OCI-LY3 (cell line): ENCODE measurements around the gene SLC26A4.

Experiments used
- H2AFZ ChIP-seq: fragments of 200-600, 300-600 bp; shearing (Covaris generic); 2 replicates; pipeline ENCODE4 v1.6.0; 2014; ENCODE audit warnings: antibody characterized with exemption, low read depth, low read length
- H3K27ac ChIP-seq: fragments of 200-600, 300-600 bp; sonication (generic); 2 replicates; pipeline ENCODE4 v1.5.1; 2014; ENCODE audit warnings: mild to moderate bottlenecking, low read length, moderate library complexity, mixed read lengths
- H3K27me3 ChIP-seq: fragments of 200-600, 300-600 bp; sonication (generic); 2 replicates; pipeline ENCODE4 v1.6.1; 2014; ENCODE audit warnings: low read depth, low read length, mixed read lengths
- H3K36me3 ChIP-seq: fragments of 200-600, 300-600 bp; sonication (generic); replicated peaks from 2 replicates; pipeline ENCODE3; 2014; ENCODE audit warnings: low read depth, low read length, mixed read lengths
- H3K4me1 ChIP-seq: fragments of 300-600, 200-600 bp; sonication (generic); 2 replicates; pipeline ENCODE4 v1.6.1; 2014; ENCODE audit warnings: low read length, mixed read lengths
- H3K4me2 ChIP-seq: fragments of 200-600, 300-600 bp; sonication (generic); 2 replicates; pipeline ENCODE4 v1.6.1; 2014; ENCODE audit warnings: low read length, mixed read lengths
- H3K4me3 ChIP-seq: fragments of 300-600, 200-600 bp; sonication (generic); 2 replicates; pipeline ENCODE4 v1.5.1; 2014; ENCODE audit warnings: antibody characterized with exemption, mild to moderate bottlenecking, low read length, moderate library complexity
- H3K79me2 ChIP-seq: fragments of 300-600, 200-600 bp; shearing (Covaris generic); 2 replicates; pipeline ENCODE4 v1.6.1; 2014; ENCODE audit warnings: mild to moderate bottlenecking, low read length, mixed read lengths
- H3K9ac ChIP-seq: fragments of 300-600, 200-600 bp; shearing (Covaris generic); 2 replicates; pipeline ENCODE4 v1.6.0; 2014; ENCODE audit warnings: mild to moderate bottlenecking, low read length, moderate library complexity
- H3K9me3 ChIP-seq: fragments of 200-600, 300-600 bp; shearing (Covaris generic); 2 replicates; pipeline ENCODE4 v1.6.1; 2014; ENCODE audit warnings: low read length, mixed read lengths; ENCODE audit not compliant: insufficient read depth
- H4K20me1 ChIP-seq: fragments of 200-600, 300-600 bp; sonication (generic); 2 replicates; pipeline ENCODE4 v1.6.1; 2016; ENCODE audit warnings: low read length, mixed read lengths; ENCODE audit not compliant: insufficient read depth
- CTCF ChIP-seq: fragments of 200-600, 300-600 bp; sonication (generic); IDR thresholded peaks from 2 replicates; pipeline ENCODE4 v1.5.1; 2014; ENCODE audit warnings: antibody characterized with exemption, low read length, low read depth
- EZH2phosphoT487 ChIP-seq: fragments of 200-600 bp; shearing (Covaris generic); IDR thresholded peaks from 2 replicates; pipeline ENCODE4 v1.6.1; 2018; ENCODE audit warnings: antibody characterized with exemption, mixed run types, low read depth

The SLC26A4 gene

GRCh38 chr7:107628461-107629064 is 32.1 kb upstream of the SLC26A4 start:
- H3K4me1 ChIP-seq = no peaks in the 10 kb centered on the region
- H2AFZ ChIP-seq = no peak overlapping the region
- H3K36me3 ChIP-seq = no peaks in the 10 kb centered on the region
- H3K4me2 ChIP-seq = no peak overlapping the region
- TF ChIP-seq EZH2phosphoT487 (no peak), CTCF (no peak)
- no peaks in the 10 kb centered on the region for H3K79me2 ChIP-seq
- H3K4me3 ChIP-seq = no peak overlapping the region
- H3K27ac ChIP-seq = no peak overlapping the region
- no peaks in the 10 kb centered on the region for H3K9me3 ChIP-seq
- H3K9ac ChIP-seq = no peak overlapping the region
- H3K27me3 ChIP-seq = peaks cover 7% of the 10 kb centered on the region; the same call in 1 of the 2 replicates
- no peaks in the 10 kb centered on the region for H4K20me1 ChIP-seq

GRCh38 chr7:107630342-107630741 is 30.3 kb upstream of the SLC26A4 start:
- H2AFZ ChIP-seq = no peak overlapping the region
- no peak overlapping the region for H3K4me3 ChIP-seq
- H4K20me1 ChIP-seq = no peaks in the 10 kb centered on the region
- no peaks in the 10 kb centered on the region for H3K9me3 ChIP-seq
- no peaks in the 10 kb centered on the region for H3K4me1 ChIP-seq
- no peaks in the 10 kb centered on the region for H3K79me2 ChIP-seq
- H3K27me3 ChIP-seq = peaks cover 17% of the 10 kb centered on the region
- no peaks in the 10 kb centered on the region for H3K36me3 ChIP-seq
- H3K9ac ChIP-seq = no peak overlapping the region
- no peak for TF ChIP-seq CTCF
- no peak for TF ChIP-seq EZH2phosphoT487
- no peak overlapping the region for H3K4me2 ChIP-seq
- H3K27ac ChIP-seq = no peak overlapping the region

GRCh38 chr7:107631588-107632491 is 28.8 kb upstream of the SLC26A4 start:
- Histone ChIP-seq H3K9me3 (no peaks in the 10 kb centered on the region), H3K27me3 (peaks cover 24% of the 10 kb centered on the region), H3K27ac (no peak overlapping the region), H3K9ac (no peak overlapping the region), H2AFZ (no peak overlapping the region), H3K36me3 (no peaks in the 10 kb centered on the region), H3K4me1 (no peaks in the 10 kb centered on the region), H3K4me3 (no peak overlapping the region), H4K20me1 (no peaks in the 10 kb centered on the region), H3K79me2 (no peaks in the 10 kb centered on the region), H3K4me2 (no peak overlapping the region)
- TF ChIP-seq EZH2phosphoT487 (no peak), CTCF (no peak)

- no peaks in the 10 kb centered on the region for H3K4me1 ChIP-seq
- H3K79me2 ChIP-seq = no peaks in the 10 kb centered on the region
- H3K9ac ChIP-seq = no peak overlapping the region
- peaks cover 5% of the 10 kb centered on the region for H3K36me3 ChIP-seq
- peaks cover 5% of the 10 kb centered on the region for H3K9me3 ChIP-seq
- H3K27ac ChIP-seq = no peak overlapping the region
- no peak overlapping the region for H2AFZ ChIP-seq
- H3K27me3 ChIP-seq = peaks cover 28% of the 10 kb centered on the region
- H3K4me3 ChIP-seq = no peak overlapping the region
- no peak overlapping the region for H3K4me2 ChIP-seq
- no peaks in the 10 kb centered on the region for H4K20me1 ChIP-seq
- no peak for TF ChIP-seq EZH2phosphoT487
- no peak for TF ChIP-seq CTCF
Measured at GRCh38 chr7:107632492-107632865, 28.1 kb upstream of the SLC26A4 start.
